GM12891 (cell line): Measurements from ENCODE around the gene TPTE.

ENCODE experiments used
- PAX5 ChIP-seq: IDR thresholded peaks from 2 replicates; pipeline ENCODE4 v1.6.1; 2011; ENCODE audit warnings: low read length, moderate library complexity, mild to moderate bottlenecking; ENCODE audit not compliant: insufficient read depth, severe bottlenecking
- POLR2A ChIP-seq: IDR thresholded peaks from 2 replicates; pipeline ENCODE4 v1.6.1; 2011; ENCODE audit warnings: low read depth, low read length, control low read depth
- POLR2AphosphoS5 ChIP-seq: IDR thresholded peaks from 2 replicates; pipeline ENCODE4 v1.6.1; 2011; ENCODE audit warnings: low read depth, low read length, control low read depth
- POU2F2 ChIP-seq: IDR thresholded peaks from 2 replicates; pipeline ENCODE4 v1.6.1; 2011; ENCODE audit warnings: low read depth, mild to moderate bottlenecking, control low read depth, low read length, moderate library complexity
- SPI1 ChIP-seq: IDR thresholded peaks from 2 replicates; pipeline ENCODE4 v1.6.1; 2011; ENCODE audit warnings: low read depth, low read length, control low read depth
- TAF1 ChIP-seq: IDR thresholded peaks from 2 replicates; pipeline ENCODE4 v1.6.1; 2011; ENCODE audit warnings: low read depth, low read length, control low read depth

DNA sequence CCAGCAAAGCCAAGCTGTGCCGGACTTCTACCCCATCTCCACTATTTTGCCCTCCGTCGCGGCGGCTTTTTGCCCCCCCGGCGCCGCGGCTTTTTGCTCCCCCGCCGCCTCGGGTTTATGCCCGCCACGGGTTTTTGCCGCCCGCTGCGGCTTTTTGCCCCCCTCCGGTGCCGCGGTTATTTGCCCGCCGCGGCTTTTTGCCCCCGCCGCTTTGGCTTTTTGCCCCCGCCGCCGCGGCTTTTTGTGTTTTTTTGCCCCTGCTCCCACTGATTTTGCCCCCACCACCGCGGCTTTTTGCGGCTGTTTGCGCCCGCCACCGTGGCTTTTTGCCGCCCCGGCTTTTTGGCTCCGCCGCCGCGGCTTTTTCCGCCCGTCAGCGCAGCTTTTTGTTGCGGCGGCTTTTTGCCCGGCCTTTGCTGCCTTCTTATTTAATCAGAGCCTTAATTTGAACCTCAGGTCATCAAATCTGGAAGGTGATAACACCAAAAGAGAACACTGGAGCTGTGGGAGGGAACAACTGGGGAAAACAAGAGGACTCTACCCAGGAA lies 106.0 kb downstream of the TPTE start:
- TF ChIP-seq POLR2A: no peak
- TF ChIP-seq POLR2AphosphoS5: no peak
- TF ChIP-seq POU2F2: no peak
- TF ChIP-seq SPI1: no peak
- TF ChIP-seq PAX5: no peak
- TF ChIP-seq TAF1: no peak
